ENCODE data around the gene COL4A1. TPM values are rescaled to one million over a fixed set of nuclear protein-coding genes. Genes with fewer than 3 reads are reported as not detected.

COL4A1 gene
- total RNA-seq, 2 experiments from 2014 or later: 0.08 to 0.16 TPM

DNA sequence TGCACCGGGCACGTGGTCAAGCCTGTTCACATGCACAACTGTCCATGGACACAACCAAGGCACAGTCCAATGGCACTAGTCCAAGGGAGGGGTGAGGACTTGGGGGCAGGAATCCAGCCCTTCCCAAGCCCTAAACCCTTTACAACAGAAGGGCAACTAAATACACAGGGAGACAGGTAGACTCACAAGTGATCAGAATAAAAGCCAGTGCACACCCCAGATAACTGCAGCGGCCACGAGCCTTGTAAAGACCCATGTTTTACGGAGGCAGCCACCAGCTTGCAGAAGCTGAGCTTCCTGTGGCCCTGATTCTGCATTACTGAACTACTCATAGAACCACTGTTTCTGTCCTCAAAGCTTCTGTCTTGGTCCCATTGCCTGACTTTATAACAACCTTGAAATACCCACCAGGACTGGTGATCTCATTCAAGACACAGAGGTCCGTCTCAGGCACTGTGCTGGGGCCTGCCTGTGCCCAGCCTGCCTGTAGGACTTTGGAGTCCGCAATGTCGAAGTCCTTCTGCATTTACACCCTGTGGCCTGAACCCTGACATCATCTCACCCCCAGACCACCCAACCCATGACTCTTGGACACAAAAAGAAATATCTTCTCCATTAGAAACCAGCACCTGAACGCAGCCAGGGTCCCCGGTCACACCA is 181.2 kb downstream of the COL4A1 start:
- Histone ChIP-seq H3K4me1 (ENCODE audit: insufficient read depth, low read length) (no peaks in the 10 kb centered on the region), H3K9me3 (ENCODE audit: control insufficient read depth in 1 of 2, insufficient read depth in 1 of 2, low read length in 2 of 2) (peaks cover 0 to 13% of the 10 kb centered on the region in 2 experiments), H3K36me3 (ENCODE audit: insufficient read depth, low read length) (no peaks in the 10 kb centered on the region), H3K27ac (ENCODE audit: low read depth in 1 of 2, low read length in 2 of 2) (no peak overlapping the region), H3K4me3 (ENCODE audit: low read length) (no peak overlapping the region), H3K27me3 (ENCODE audit: control insufficient read depth in 1 of 2, insufficient read depth in 2 of 2, low read length in 2 of 2) (peaks cover 0 to 3% of the 10 kb centered on the region in 2 experiments)
- intact Hi-C loops (cut with DNase I, micrococcal nuclease): no loop called here
- ATAC-seq (ENCODE audit: poor library complexity) (no peak), DNase-seq (no peak)
- TF ChIP-seq, protein P1, sequence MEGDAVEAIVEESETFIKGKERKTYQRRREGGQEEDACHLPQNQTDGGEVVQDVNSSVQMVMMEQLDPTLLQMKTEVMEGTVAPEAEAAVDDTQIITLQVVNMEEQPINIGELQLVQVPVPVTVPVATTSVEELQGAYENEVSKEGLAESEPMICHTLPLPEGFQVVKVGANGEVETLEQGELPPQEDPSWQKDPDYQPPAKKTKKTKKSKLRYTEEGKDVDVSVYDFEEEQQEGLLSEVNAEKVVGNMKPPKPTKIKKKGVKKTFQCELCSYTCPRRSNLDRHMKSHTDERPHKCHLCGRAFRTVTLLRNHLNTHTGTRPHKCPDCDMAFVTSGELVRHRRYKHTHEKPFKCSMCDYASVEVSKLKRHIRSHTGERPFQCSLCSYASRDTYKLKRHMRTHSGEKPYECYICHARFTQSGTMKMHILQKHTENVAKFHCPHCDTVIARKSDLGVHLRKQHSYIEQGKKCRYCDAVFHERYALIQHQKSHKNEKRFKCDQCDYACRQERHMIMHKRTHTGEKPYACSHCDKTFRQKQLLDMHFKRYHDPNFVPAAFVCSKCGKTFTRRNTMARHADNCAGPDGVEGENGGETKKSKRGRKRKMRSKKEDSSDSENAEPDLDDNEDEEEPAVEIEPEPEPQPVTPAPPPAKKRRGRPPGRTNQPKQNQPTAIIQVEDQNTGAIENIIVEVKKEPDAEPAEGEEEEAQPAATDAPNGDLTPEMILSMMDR (IDR thresholded peaks at IDR 0.05): no peak
- POLR2A ChIA-PET: no interaction called here
- CTCF ChIA-PET: no interaction called here
- Mint-ChIP-seq H3K27ac (no peak overlapping the region), H3K27me3 (peaks cover 68% of the 10 kb centered on the region), H3K4me3 (no peak overlapping the region), H3K36me3 (ENCODE audit: low read depth) (no peaks in the 10 kb centered on the region), H3K4me1 (ENCODE audit: low read depth) (no peaks in the 10 kb centered on the region), H3K9me3 (no peaks in the 10 kb centered on the region)

DNA sequence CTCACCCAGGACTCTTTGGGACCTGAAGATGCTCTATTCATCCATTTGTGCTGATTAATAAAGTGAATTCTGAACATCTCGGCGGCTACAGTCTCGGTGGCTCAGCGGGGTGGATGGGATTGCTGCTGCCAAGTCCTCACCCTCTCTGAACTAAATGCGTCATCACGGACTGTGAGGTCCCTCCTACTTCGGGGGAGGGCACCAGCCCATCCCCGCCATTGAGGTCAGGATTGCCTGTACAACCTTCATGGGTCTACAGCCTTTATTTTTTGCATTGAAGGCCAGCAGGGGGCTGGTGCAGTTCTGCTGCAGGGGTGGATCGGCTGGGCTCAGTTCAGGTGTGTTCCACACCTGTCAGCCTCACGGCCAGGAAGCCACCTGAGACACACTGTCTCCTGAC is 181.8 kb downstream of the COL4A1 start:
- intact Hi-C loops (cut with DNase I, micrococcal nuclease): no loop called here
- TF ChIP-seq, protein P1 (IDR thresholded peaks at IDR 0.05): no peak
- Histone ChIP-seq H3K27me3 (ENCODE audit: control insufficient read depth in 1 of 2, insufficient read depth in 2 of 2, low read length in 2 of 2) (peaks cover under 1 to 3% of the 10 kb centered on the region in 2 experiments), H3K9me3 (ENCODE audit: control insufficient read depth in 1 of 2, insufficient read depth in 1 of 2, low read length in 2 of 2) (peaks cover 0 to 13% of the 10 kb centered on the region in 2 experiments), H3K4me1 (ENCODE audit: insufficient read depth, low read length) (no peaks in the 10 kb centered on the region), H3K36me3 (ENCODE audit: insufficient read depth, low read length) (no peaks in the 10 kb centered on the region), H3K27ac (ENCODE audit: low read depth in 1 of 2, low read length in 2 of 2) (no peak overlapping the region), H3K4me3 (ENCODE audit: low read length) (no peak overlapping the region)
- CTCF ChIA-PET: no interaction called here
- ATAC-seq (ENCODE audit: poor library complexity) (no peak), DNase-seq (no peak)
- Mint-ChIP-seq H3K27me3 (peaks cover 66% of the 10 kb centered on the region), H3K4me3 (no peak overlapping the region), H3K9me3 (no peaks in the 10 kb centered on the region), H3K27ac (no peak overlapping the region), H3K4me1 (ENCODE audit: low read depth) (no peaks in the 10 kb centered on the region), H3K36me3 (ENCODE audit: low read depth) (no peaks in the 10 kb centered on the region)
- POLR2A ChIA-PET: no interaction called here

GRCh38 chr13:110124201-110124940 is 182.6 kb downstream of the COL4A1 start:
- H3K4me3 ChIP-seq (ENCODE audit: low read length): no peak overlapping the region
- ChIA-PET CTCF (no interaction called here), POLR2A (no interaction called here)
- Mint-ChIP-seq H3K36me3 (ENCODE audit: low read depth) (no peaks in the 10 kb centered on the region), H3K27ac (no peak overlapping the region), H3K27me3 (peaks cover 63% of the 10 kb centered on the region), H3K9me3 (no peaks in the 10 kb centered on the region), H3K4me1 (ENCODE audit: low read depth) (no peaks in the 10 kb centered on the region), H3K4me3 (no peak overlapping the region)
- no peak overlapping the region for H3K27ac ChIP-seq (ENCODE audit: low read depth in 1 of 2, low read length in 2 of 2)
- intact Hi-C loops (cut with DNase I, micrococcal nuclease): no loop called here
- H3K4me1 ChIP-seq (ENCODE audit: insufficient read depth, low read length): no peaks in the 10 kb centered on the region
- TF ChIP-seq, protein P1 (IDR thresholded peaks at IDR 0.05): no peak
- peaks cover 0 to 13% of the 10 kb centered on the region in 2 experiments for H3K9me3 ChIP-seq (ENCODE audit: control insufficient read depth in 1 of 2, insufficient read depth in 1 of 2, low read length in 2 of 2)
- no peaks in the 10 kb centered on the region for H3K36me3 ChIP-seq (ENCODE audit: insufficient read depth, low read length)
- ATAC-seq (ENCODE audit: poor library complexity) (no peak), DNase-seq (no peak)
- H3K27me3 ChIP-seq (ENCODE audit: control insufficient read depth in 1 of 2, insufficient read depth in 2 of 2, low read length in 2 of 2): peaks cover 3 to 5% of the 10 kb centered on the region in 2 experiments

Data from CD4-positive, alpha-beta T cell (primary cell).